HCT116 (cell line): Measurements from ENCODE around the gene MBD5. TPM values are rescaled to one million over a fixed set of nuclear protein-coding genes. Genes with fewer than 3 reads are reported as not detected.

Experiments
- ATAC-seq: fragments of 200-7000 bp; cut with Tn5 transposase; 2 replicates; pipeline ENCODE4 v1.9.1; 2020; ENCODE audit warnings: mild to moderate bottlenecking, moderate library complexity
- BruUV-seq: library from RNA; stranded (reverse); fragments of 400-500 nt; replicated peaks from 2 replicates; lab custom pipeline; 2021; lab: Mats Ljungman, UMichigan
- CTCF ChIA-PET: fragments of 300-600 bp; sonication (Branson Sonifier 250); formaldehyde crosslinking; loops from one replicate; lab custom pipeline; 2021; ENCODE audit warnings: antibody characterized with exemption; lab: Charles Lee
- POLR2A ChIA-PET: fragments of 300-600, 350-600 bp; sonication (Branson Sonifier 250); formaldehyde crosslinking; loops from one replicate; lab custom pipeline; 2021; ENCODE audit warnings: antibody characterized with exemption; lab: Charles Lee
- RAD21 ChIA-PET, 2 experiments: fragments of 300-600 bp; sonication (Branson Sonifier 250); formaldehyde crosslinking; loops; one replicate each; lab custom pipeline; 2023; ENCODE audit warnings: low total read pairs in 2 of 2; ENCODE audit not compliant: uncharacterized antibody in 2 of 2, unreplicated experiment in 2 of 2, low non-redundant PET in 1 of 2; lab: Charles Lee
- DNase-seq: peaks from one replicate; pipeline ENCODE4 v3.0.0-alpha.2; 2010; ENCODE audit warnings: low read depth, low spot score
- H2AFZ ChIP-seq: fragments of 200-600 bp; shearing (Covaris generic), sonication (generic); 2 replicates; pipeline ENCODE4 v1.6.1; 2017; ENCODE audit warnings: low read depth, mixed run types, mixed read lengths, antibody characterized with exemption, low read length; ENCODE audit not compliant: poor library complexity, severe bottlenecking
- H3K27ac ChIP-seq: 2 replicates; pipeline ENCODE4 v1.5.1; 2012; ENCODE audit warnings: low read depth, low read length
- H3K27me3 ChIP-seq: fragments of 200-600 bp; sonication (generic); 2 replicates; pipeline ENCODE4 v1.6.1; 2016; ENCODE audit warnings: mixed run types, low read length, mixed read lengths; ENCODE audit not compliant: insufficient read depth
- H3K36me3 ChIP-seq, 2 experiments: fragments of 200-500 bp in 1 of 2; fragments of 200-600 bp in 1 of 2; sonication (Bioruptor generic) in 1 of 2; sonication (generic) in 1 of 2; 2 replicates each; pipeline versions ENCODE4 v1.5.1 to v1.6.1; 2014 to 2016; ENCODE audit warnings: low read length in 2 of 2, inconsistent platforms in 1 of 2, mixed read lengths in 1 of 2, mixed run types in 1 of 2; ENCODE audit not compliant: insufficient read depth in 2 of 2, control insufficient read depth in 1 of 2
- H3K4me1 ChIP-seq, 2 experiments: fragments of 200-600 bp in 1 of 2; sonication (generic) in 1 of 2; 2 replicates each; pipeline versions ENCODE4 v1.5.1 to v1.6.1; 2012 to 2017; ENCODE audit warnings: low read length in 2 of 2, inconsistent platforms in 1 of 2, mild to moderate bottlenecking in 1 of 2, mixed read lengths in 1 of 2, mixed run types in 1 of 2, moderate library complexity in 1 of 2; ENCODE audit not compliant: insufficient read depth in 2 of 2, control insufficient read depth in 1 of 2
- H3K4me2 ChIP-seq: fragments of 200-600 bp; sonication (generic); 2 replicates; pipeline ENCODE4 v1.6.1; 2017; ENCODE audit warnings: mixed run types, low read length, mixed read lengths
- H3K4me3 ChIP-seq, 2 experiments: fragments of 200-600 bp in 1 of 2; sonication (generic) in 1 of 2; replicated peaks in 1 of 2; 2 replicates each; pipeline ENCODE4 v1.5.1; 2011 to 2016; ENCODE audit warnings: low read length in 2 of 2, control low read depth in 1 of 2, low read depth in 1 of 2, mild to moderate bottlenecking in 1 of 2, mixed read lengths in 1 of 2, mixed run types in 1 of 2
- H3K79me2 ChIP-seq: fragments of 200-600 bp; sonication (generic); 2 replicates; pipeline ENCODE4 v1.6.1; 2017; ENCODE audit warnings: mild to moderate bottlenecking, mixed run types, low read length, moderate library complexity, mixed read lengths; ENCODE audit not compliant: insufficient read depth
- H3K9ac ChIP-seq: fragments of 200-600 bp; sonication (generic); 2 replicates; pipeline ENCODE4 v1.6.1; 2016; ENCODE audit warnings: low read length, mixed read lengths
- H3K9me2 ChIP-seq: fragments of 200-600 bp; sonication (generic), shearing (Covaris generic); 2 replicates; pipeline ENCODE4 v1.6.1; 2017; ENCODE audit warnings: mixed run types, mild to moderate bottlenecking, moderate library complexity; ENCODE audit not compliant: insufficient read depth
- H3K9me3 ChIP-seq, 2 experiments: fragments of 200-500 bp in 1 of 2; fragments of 200-600 bp in 1 of 2; sonication (Bioruptor generic) in 1 of 2; sonication (generic) in 1 of 2; 2 replicates each; pipeline ENCODE4 v1.6.1; 2014 to 2017; ENCODE audit warnings: low read length in 2 of 2, mixed read lengths in 2 of 2, inconsistent platforms in 1 of 2, low read depth in 1 of 2, mild to moderate bottlenecking in 1 of 2, mixed run types in 1 of 2, moderate library complexity in 1 of 2; ENCODE audit not compliant: control insufficient read depth in 1 of 2, insufficient read depth in 1 of 2
- H4K20me1 ChIP-seq: fragments of 200-600 bp; sonication (generic), shearing (Covaris generic); 2 replicates; pipeline ENCODE4 v1.6.1; 2017; ENCODE audit warnings: mixed run types, mild to moderate bottlenecking, moderate library complexity; ENCODE audit not compliant: insufficient read depth
- CEBPB ChIP-seq: IDR thresholded peaks from 2 replicates; pipeline ENCODE4 v1.6.1; 2012; ENCODE audit warnings: low read depth
- CTCF ChIP-seq, 3 experiments: fragments of 200-600 bp in 1 of 3; sonication (generic) in 1 of 3; IDR thresholded peaks in 2 of 3; conservative IDR thresholded peaks in 1 of 3; 2 replicates each; pipeline ENCODE4 v1.5.1; 2012 to 2017; ENCODE audit warnings: low read depth in 2 of 3, low read length in 2 of 3, antibody characterized with exemption in 1 of 3, borderline replicate concordance in 1 of 3, control low read depth in 1 of 3, mild to moderate bottlenecking in 1 of 3, mixed read lengths in 1 of 3, mixed run types in 1 of 3, moderate library complexity in 1 of 3; ENCODE audit not compliant: insufficient read depth in 1 of 3
- ELF1 ChIP-seq: IDR thresholded peaks from 2 replicates; pipeline ENCODE4 v1.6.1; 2012; ENCODE audit warnings: low read depth, borderline replicate concordance
- EZH2 ChIP-seq: fragments of 200-600 bp; sonication (generic); IDR thresholded peaks from 2 replicates; pipeline ENCODE4 v1.6.1; 2017; ENCODE audit warnings: antibody characterized with exemption, mixed run types
- EZH2phosphoT487 ChIP-seq: fragments of 200-600 bp; IDR thresholded peaks from 2 replicates; pipeline ENCODE4 v1.6.1; 2018; ENCODE audit warnings: antibody characterized with exemption, borderline replicate concordance
- MAX ChIP-seq: IDR thresholded peaks from 2 replicates; pipeline ENCODE4 v1.6.1; 2012
- POLR2A ChIP-seq: IDR thresholded peaks from 2 replicates; pipeline ENCODE4 v1.7.0; 2011; ENCODE audit warnings: borderline replicate concordance; ENCODE audit not compliant: insufficient read depth, insufficient read length; ENCODE audit errors: extremely low read depth
- POLR2AphosphoS5 ChIP-seq: IDR thresholded peaks from 2 replicates; pipeline ENCODE4 v1.6.1; 2011; ENCODE audit warnings: mild to moderate bottlenecking, low read depth, low read length, moderate library complexity
- REST ChIP-seq: IDR thresholded peaks from 2 replicates; pipeline ENCODE4 v1.6.1; 2012; ENCODE audit warnings: low read depth
- TCF7L2 ChIP-seq: IDR thresholded peaks from 2 replicates; pipeline ENCODE4 v1.7.0; 2011; ENCODE audit warnings: borderline replicate concordance, inconsistent platforms; ENCODE audit not compliant: insufficient read depth, insufficient read length; ENCODE audit errors: extremely low read depth
- intact Hi-C: fragments of 100-400 bp; cut with micrococcal nuclease; formaldehyde crosslinking; loops from 2 replicates; pipeline ENCODE4 v1.10.0; 2022
- total RNA-seq: library from RNA; stranded (reverse); gene quantifications from one replicate; pipeline ENCODE4 v1.2.1, GENCODE V29; 2021; ENCODE audit not compliant: unreplicated experiment

Gene MBD5
- total RNA-seq, 1 experiment from 2014 or later = 20.5 TPM

GRCh38 chr2:148013876-148014275, 7.0 kb upstream of the MBD5 start:
- no peak overlapping the region for H3K27ac ChIP-seq
- no TSS peak for BruUV-seq
- no peak for DNase-seq
- TF ChIP-seq REST = no peak
- TF ChIP-seq EZH2 = no peak
- no peak for TF ChIP-seq CEBPB
- no peak for TF ChIP-seq ELF1
- TF ChIP-seq POLR2A = no peak
- TF ChIP-seq CTCF (IDR thresholded peaks at IDR 0.05 in 2 of 3, conservative IDR thresholded peaks at IDR 0.05 in 1 of 3; ENCODE audit: borderline replicate concordance in 1 of 3, insufficient read depth in 1 of 3, low read depth in 2 of 3, low read length in 2 of 3) = no peak
- TF ChIP-seq EZH2phosphoT487 = no peak
- no peak for TF ChIP-seq POLR2AphosphoS5
- TF ChIP-seq TCF7L2 = no peak
- TF ChIP-seq MAX = no peak
- TF ChIP-seq, all 23 proteins: peak for 0
- no peak overlapping the region for H3K9ac ChIP-seq
- no peak overlapping the region for H2AFZ ChIP-seq
- no peaks in the 10 kb centered on the region; the same call in 1 of the 2 replicates for H3K9me2 ChIP-seq
- no peak for ATAC-seq
- peaks cover 5% of the 10 kb centered on the region; the same call in 1 of the 2 replicates for H4K20me1 ChIP-seq
- H3K4me3 ChIP-seq = no peak overlapping the region
- ChIA-PET POLR2A (no interaction called here), RAD21 (no interaction called here), CTCF (no interaction called here)
- H3K4me2 ChIP-seq = no peak overlapping the region
- H3K9me3 ChIP-seq = no peaks in the 10 kb centered on the region
- no peaks in the 10 kb centered on the region for H3K36me3 ChIP-seq
- intact Hi-C loops = no loop called here
- peaks cover 4% of the 10 kb centered on the region in 2 experiments; a peak in 3 of 4 replicates for H3K4me1 ChIP-seq
- H3K27me3 ChIP-seq = no peaks in the 10 kb centered on the region
- peaks cover 98% of the 10 kb centered on the region for H3K79me2 ChIP-seq
